Esophagus mucosa (tissue), 1 donor: Measurements from ENCODE around the gene CRAT. TPM values are rescaled to one million over a fixed set of nuclear protein-coding genes. Genes with fewer than 3 reads are reported as not detected.

Source experiments
- ATAC-seq: fragments of 200-7000 bp; cut with Tn5 transposase; one replicate; pipeline ENCODE4 v1.9.1; 2020
- total RNA-seq: library from RNA; stranded (reverse); gene quantifications from one replicate; pipeline ENCODE4 v1.2.4, GENCODE V29; 2023
- donor health status: DM: yes; HTN: yes; CAD: no.

The CRAT gene
- 33.4 TPM for total RNA-seq

DNA sequence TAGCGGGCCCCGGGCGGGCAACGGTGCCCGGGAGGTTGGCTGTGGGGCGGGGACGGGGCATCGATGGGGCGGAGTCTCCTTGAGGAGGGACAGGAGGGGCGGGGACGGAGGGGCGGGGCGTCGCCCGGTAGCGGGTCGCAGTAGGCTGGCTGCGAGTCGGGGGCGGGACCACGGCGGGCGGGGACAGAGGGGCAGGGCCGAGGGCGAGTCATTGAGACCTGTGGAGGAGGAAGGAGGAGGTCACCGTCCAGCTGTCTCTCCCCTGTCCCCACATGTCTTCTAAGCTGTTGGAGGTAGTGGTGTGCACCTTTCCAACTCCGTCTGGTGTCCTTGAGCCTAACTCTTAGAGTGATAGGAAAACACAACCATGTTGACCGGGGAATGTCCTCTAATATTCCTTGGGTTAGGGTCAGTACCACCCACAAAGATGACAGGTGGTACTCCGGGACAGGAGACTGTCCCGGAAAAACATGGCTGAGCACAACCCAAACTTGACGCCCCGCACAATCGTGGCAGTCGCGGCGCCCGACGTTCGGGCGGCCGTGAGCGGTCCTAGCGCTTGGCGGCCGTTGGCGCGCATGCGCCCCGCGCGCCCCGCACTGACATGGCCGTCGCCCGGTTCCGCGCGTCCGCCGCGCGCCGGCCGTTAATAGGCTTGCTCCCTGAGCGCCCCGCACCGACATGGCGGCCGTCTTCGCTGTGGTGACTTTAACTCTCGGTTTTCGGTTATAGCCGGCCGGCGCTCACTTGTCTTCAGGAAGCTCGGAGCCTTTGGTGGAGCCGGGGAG lies at the start of gene CRAT, which contains the start of gene PTPA:
Gene CRAT (minus strand): TSS at position 54 of the 788 bp plus-strand sequence. CDS start 284 bp downstream, outside the sequence.
Gene PTPA (plus strand): TSS at position 676 of the 788 bp plus-strand sequence. CDS start 186 bp downstream, outside the sequence.
- ATAC-seq = peak; percentile 90

- ATAC-seq = no peak
Observed at GRCh38 chr9:129156163-129156562, 45.6 kb upstream of the CRAT start.

- ATAC-seq = no peak
Observed at GRCh38 chr9:129154866-129155477, 44.4 kb upstream of the CRAT start.

GRCh38 chr9:129151469-129151868 lies 40.9 kb upstream of the CRAT start:
- no peak for ATAC-seq

GRCh38 chr9:129150672-129151211 lies 40.1 kb upstream of the CRAT start:
- ATAC-seq = no peak

- ATAC-seq = no peak
Observed at GRCh38 chr9:129150122-129150521, 39.5 kb upstream of the CRAT start.

DNA sequence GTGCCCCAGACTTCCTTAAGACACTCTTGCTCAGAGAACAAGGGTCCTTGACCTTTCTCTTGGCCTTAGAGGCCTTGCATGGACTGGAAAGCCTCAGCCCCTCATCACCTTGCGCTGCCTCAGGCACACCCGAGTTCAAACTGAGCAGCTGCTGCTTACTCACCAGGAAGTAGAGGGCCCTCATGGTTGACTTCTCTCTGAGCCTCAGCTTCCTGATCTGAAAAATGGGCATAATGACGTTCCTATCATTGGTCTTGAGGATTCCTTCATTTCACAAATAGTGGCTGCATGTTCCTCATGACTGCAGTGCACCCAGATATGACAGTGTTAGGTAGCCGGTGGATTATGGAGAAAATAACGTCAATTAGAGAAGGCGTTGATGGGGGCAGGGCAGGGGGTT lies 38.8 kb upstream of the CRAT start:
- peak; percentile 22 for ATAC-seq

GRCh38 chr9:129148463-129149204 lies 38.0 kb upstream of the CRAT start:
- ATAC-seq = no peak

DNA sequence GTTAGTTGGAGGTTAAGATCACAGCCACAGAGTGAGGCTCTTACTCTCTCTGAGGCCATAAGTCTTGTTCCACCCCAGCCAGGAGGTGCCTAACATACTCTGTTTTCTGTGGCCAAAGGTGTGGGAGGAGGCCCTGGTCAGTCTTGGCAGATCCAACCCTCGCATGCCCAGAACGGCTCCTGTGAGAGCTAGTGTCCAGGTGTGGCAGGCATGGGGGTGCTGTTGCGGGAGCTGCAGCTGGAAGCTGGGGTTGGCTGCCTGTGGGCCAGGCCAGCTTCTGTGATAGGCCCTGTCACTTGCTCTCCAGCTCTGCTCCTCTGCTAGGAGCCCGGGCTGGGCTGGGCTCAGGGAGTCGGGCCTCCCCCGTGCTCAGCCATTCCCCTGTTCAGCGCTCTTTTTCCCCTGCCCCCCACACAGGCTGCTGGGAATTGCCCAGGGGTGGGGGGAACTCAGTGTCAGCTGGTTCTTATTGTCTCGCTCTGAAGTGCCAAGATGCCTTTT lies 35.9 kb upstream of the CRAT start:
- no peak for ATAC-seq

- ATAC-seq = no peak
Observed at GRCh38 chr9:129145841-129146292, 35.3 kb upstream of the CRAT start.

GRCh38 chr9:129145316-129145715 lies 34.7 kb upstream of the CRAT start:
- ATAC-seq = no peak

GRCh38 chr9:129143031-129143927 lies 32.7 kb upstream of the CRAT start:
- peak; percentile 31 for ATAC-seq

DNA sequence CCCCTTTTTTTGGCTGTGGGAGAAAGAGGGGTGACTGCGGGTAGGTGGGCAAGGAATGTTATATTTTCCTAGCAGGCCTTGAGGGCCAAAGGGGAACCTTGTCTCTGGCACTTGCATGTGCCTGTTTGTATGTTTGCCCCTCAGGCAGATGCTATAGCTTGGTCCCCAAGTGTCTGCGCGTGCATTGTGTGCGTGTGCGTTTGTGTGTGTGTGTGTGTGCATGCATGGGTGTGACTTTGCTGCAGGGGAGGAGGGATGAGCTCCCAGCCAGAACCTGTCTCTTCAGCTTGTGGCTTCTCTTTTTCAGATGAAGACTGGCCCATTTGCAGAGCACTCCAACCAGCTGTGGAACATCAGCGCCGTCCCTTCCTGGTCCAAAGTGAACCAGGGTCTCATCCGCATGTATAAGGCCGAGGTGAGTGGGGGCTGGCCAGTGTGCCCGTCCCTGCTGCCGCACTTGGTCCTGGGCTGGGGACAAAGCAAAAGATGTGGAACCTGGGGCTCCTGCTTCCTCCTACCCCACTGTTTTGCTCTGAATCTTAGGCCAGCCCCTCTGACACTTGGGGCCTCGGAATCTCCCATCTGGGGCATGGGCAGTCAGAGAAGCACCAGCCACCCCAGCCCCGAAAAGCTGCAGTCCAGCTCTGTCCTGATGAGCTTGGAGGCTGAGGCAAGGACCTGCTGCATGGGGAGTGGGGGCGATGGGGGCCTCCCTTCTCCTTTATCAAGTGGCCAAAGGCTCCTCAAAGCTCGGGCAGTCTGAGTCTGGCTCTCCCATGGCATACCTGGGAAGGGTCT lies 31.7 kb upstream of the CRAT start:
- no peak for ATAC-seq

- ATAC-seq = no peak
Observed at GRCh38 chr9:129141066-129142041, 30.8 kb upstream of the CRAT start.

DNA sequence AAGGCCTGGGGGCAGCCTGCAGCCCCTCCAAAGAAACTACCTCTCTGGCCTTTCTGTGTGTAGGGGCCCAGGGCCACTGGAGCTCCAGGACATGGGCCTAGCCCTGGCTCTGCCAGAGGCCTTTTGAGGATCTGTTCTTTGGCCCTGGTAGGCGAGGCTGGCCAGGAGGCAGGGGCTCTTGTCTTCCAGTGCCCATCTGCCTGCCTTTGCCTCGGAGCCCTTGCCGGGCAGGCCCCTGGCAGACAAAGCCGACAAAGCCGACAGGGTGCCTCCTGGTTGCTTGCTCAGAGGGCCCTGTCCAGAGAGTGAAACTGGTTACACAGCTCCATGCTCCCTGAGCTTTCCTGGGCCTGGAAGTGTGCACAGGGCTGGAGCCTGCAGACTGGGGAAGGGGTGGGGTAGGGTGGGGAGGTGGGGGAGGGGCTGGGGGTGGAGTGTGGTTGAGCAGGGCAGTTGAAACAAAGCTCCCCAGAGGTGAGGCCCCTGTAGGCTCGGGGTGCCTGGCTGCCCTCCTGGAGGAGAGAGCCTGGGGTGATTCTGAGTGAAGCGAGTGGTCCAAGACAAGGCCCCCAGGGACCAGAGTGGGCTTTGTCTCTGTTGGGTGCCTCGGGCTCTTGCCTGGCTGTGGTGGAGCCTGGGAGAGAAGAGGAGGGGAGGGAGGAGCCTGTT lies 29.9 kb upstream of the CRAT start:
- peak; percentile 70 for ATAC-seq

GRCh38 chr9:129139993-129140396 lies 29.4 kb upstream of the CRAT start:
- peak; percentile 86 for ATAC-seq

DNA sequence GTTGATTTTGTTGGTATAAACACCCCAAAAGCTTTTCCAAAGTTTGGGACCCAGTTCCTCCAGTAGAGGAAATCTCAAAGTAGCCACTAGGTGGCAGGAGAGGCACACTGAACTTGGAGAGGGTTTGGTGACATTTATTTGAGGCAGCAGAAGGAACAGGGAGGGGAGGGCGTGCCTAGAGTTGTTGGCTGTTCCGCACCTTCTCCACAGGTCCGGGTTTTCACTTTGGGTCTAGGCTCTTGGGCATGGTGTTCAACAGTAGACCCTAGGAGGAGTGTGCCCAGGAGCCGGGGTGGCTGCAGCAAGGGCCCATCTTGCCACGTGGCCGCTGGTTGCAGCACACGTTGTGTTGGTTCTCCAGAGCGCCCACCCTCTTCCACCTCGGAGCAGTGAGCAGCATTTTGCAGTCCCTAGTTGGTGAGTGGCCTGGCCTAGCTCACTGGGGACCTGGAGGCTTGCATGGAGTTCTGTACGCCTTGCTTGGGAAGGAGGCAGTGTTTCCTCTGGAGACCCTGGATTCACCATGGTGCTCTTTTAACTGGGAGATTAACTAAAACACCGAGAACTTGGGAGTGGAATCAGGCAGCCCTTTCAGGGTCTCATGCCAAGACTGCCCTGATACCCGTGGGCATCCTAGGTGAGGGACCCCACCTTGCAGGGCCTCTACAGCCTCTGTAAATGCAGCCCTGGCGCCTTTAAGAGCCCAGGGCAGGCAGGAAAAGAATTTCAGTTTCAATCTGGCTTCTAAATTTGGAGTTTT lies 28.8 kb upstream of the CRAT start:
- peak; percentile 58 for ATAC-seq
